HL-60 (cell line): Measurements from ENCODE around the gene MRGPRX1.

ENCODE experiments used
- CTCF ChIP-seq: IDR thresholded peaks from one replicate; pipeline ENCODE4 v1.5.1; 2011; ENCODE audit warnings: low read length, control low read depth, inconsistent platforms; ENCODE audit not compliant: insufficient read depth
- POLR2AphosphoS5 ChIP-seq: IDR thresholded peaks from 2 replicates; pipeline ENCODE4 v1.6.1; 2012; ENCODE audit warnings: low read depth
- TF ChIP-seq, protein P1 (sequence below): IDR thresholded peaks from 2 replicates; pipeline ENCODE4 v1.6.1; 2012; ENCODE audit warnings: low read depth; ENCODE audit not compliant: insufficient replicate concordance

GRCh38 chr11:18912883-18913282 is 26.3 kb downstream of the MRGPRX1 start:
- TF ChIP-seq CTCF, result no peak
- TF ChIP-seq POLR2AphosphoS5, result no peak
- TF ChIP-seq, protein P1, sequence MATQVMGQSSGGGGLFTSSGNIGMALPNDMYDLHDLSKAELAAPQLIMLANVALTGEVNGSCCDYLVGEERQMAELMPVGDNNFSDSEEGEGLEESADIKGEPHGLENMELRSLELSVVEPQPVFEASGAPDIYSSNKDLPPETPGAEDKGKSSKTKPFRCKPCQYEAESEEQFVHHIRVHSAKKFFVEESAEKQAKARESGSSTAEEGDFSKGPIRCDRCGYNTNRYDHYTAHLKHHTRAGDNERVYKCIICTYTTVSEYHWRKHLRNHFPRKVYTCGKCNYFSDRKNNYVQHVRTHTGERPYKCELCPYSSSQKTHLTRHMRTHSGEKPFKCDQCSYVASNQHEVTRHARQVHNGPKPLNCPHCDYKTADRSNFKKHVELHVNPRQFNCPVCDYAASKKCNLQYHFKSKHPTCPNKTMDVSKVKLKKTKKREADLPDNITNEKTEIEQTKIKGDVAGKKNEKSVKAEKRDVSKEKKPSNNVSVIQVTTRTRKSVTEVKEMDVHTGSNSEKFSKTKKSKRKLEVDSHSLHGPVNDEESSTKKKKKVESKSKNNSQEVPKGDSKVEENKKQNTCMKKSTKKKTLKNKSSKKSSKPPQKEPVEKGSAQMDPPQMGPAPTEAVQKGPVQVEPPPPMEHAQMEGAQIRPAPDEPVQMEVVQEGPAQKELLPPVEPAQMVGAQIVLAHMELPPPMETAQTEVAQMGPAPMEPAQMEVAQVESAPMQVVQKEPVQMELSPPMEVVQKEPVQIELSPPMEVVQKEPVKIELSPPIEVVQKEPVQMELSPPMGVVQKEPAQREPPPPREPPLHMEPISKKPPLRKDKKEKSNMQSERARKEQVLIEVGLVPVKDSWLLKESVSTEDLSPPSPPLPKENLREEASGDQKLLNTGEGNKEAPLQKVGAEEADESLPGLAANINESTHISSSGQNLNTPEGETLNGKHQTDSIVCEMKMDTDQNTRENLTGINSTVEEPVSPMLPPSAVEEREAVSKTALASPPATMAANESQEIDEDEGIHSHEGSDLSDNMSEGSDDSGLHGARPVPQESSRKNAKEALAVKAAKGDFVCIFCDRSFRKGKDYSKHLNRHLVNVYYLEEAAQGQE, result no peak
